AG20443 (cell line): Measurements from ENCODE around the gene DNAJB4.
A peak's percentile ranks its signal among the peaks of the same experiment; 100 is the strongest.
"Not testable (repeated sequence)": the region's sequence is repeated elsewhere in the genome, so short reads cannot be mapped to it uniquely, and the experiment has no call there.

Experiments used
- DNase-seq: peaks from one replicate; pipeline ENCODE4 v3.0.0; 2012; ENCODE audit warnings: low spot score, mixed read lengths

The DNAJB4 gene

GRCh38 chr1:77990629-77991204 lies 14.0 kb upstream of the DNAJB4 start:
- DNase-seq = no peak

GRCh38 chr1:77991638-77992037 lies 13.1 kb upstream of the DNAJB4 start:
- no peak for DNase-seq

GRCh38 chr1:77994117-77994705 lies 10.5 kb upstream of the DNAJB4 start:
- no peak for DNase-seq

GRCh38 chr1:77996734-77997133 lies 8.0 kb upstream of the DNAJB4 start:
- no peak for DNase-seq

- not testable (repeated sequence) for DNase-seq
Measured at GRCh38 chr1:78000536-78000935, 4.2 kb upstream of the DNAJB4 start.

- no peak for DNase-seq
Measured at GRCh38 chr1:78003070-78003746, 1.5 kb upstream of the DNAJB4 start.

GRCh38 chr1:78003882-78004718 lies 639 bp upstream of the DNAJB4 start:
- peak; percentile 44 for DNase-seq

GRCh38 chr1:78005448-78005722 lies 646 bp downstream of the DNAJB4 start:
- no peak for DNase-seq

GRCh38 chr1:78005755-78006154 lies 1.0 kb downstream of the DNAJB4 start:
- peak; percentile 52 for DNase-seq

GRCh38 chr1:78006521-78006920 lies 1.8 kb downstream of the DNAJB4 start:
- no peak for DNase-seq

GRCh38 chr1:78007677-78008341 lies 3.1 kb downstream of the DNAJB4 start:
- no peak for DNase-seq

GRCh38 chr1:78009276-78009675 lies 4.5 kb downstream of the DNAJB4 start:
- DNase-seq = no peak

GRCh38 chr1:78009836-78010235 lies 5.1 kb downstream of the DNAJB4 start:
- DNase-seq = peak; percentile 26

GRCh38 chr1:78011050-78011449 lies 6.3 kb downstream of the DNAJB4 start:
- no peak for DNase-seq

GRCh38 chr1:78015148-78015547 lies 10.4 kb downstream of the DNAJB4 start:
- no peak for DNase-seq

GRCh38 chr1:78019024-78019423 lies 14.3 kb downstream of the DNAJB4 start:
- DNase-seq = no peak

GRCh38 chr1:78021134-78021533 lies 16.4 kb downstream of the DNAJB4 start:
- DNase-seq = not testable (repeated sequence)

GRCh38 chr1:78029793-78030192 lies 25.1 kb downstream of the DNAJB4 start:
- DNase-seq = no peak

GRCh38 chr1:78032996-78033796 lies 28.5 kb downstream of the DNAJB4 start:
- no peak for DNase-seq

- DNase-seq = no peak
Measured at GRCh38 chr1:78033797-78034172, 29.0 kb downstream of the DNAJB4 start.

- no peak for DNase-seq
Measured at GRCh38 chr1:78035121-78035520, 30.4 kb downstream of the DNAJB4 start.

GRCh38 chr1:78036450-78036849 lies 31.7 kb downstream of the DNAJB4 start:
- no peak for DNase-seq
